GM21447 (cell line): ENCODE data around the gene FLAD1.

Experiments
- ATAC-seq: cut with Tn5 transposase; IDR thresholded peaks from one replicate; pipeline ENCODE4 v1.9.1; 2021; ENCODE audit not compliant: unreplicated experiment

Gene FLAD1

DNA sequence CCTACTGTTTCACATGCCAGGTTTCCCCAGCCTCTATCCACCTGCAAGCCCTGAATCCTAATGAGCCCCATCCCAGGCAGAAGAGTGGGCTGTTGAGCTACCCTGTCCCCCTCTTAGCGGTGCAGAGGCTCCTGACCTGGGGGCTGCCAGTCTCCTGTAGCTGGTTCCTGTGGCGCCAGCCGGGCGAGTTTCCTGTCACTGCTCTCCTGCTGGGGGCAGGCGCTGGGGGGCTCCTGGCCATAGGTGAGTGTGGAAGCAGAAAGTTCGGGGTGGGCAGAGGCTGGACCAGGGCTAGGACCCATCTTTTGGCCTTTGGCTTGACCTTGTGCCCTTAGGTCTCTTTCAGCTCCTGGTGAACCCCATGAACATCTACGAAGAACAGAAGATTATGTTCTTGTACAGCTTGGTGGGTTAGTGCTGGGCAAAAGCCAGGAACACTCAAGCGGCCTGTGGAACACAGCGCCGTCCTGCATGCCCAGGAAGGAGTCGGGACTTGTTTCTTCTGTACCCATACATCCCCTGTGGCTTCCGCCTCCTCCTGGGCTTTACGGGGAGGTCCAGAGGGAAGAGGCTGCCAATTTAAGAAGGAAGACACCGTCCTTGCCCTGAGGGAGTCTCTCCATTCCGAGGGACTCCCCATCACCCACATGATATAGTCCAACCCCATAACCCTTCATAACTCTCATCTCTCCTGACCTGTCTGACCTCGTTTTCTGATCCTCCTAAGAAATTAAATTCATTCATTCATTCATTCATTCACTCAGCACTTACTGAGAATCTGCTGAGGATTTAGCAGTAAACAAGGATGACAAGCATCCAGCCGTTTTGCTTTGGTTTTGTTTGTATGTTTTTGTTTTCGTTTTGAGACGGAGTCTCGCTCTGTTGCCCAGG is 51.4 kb downstream of the FLAD1 start:
- no peak for ATAC-seq

DNA sequence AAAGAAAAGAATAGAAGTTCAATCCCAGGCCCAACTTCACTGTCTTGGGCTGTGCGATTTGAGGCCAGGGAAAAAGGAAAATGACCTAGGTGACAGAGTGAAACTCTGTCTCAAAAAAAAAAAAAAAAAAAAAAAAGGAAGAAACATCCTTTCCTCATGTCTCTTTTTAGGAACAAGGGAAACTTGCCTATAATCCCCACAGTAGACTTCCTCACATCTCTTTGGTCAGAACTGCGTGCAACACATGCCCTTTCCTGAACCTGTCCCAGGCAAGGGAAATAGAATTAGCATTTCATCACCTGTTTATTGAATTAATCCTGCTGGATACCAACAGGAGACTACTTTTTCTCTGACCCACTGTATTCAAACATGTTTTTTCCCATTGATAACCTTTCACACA is 52.8 kb downstream of the FLAD1 start:
- ATAC-seq = no peak

DNA sequence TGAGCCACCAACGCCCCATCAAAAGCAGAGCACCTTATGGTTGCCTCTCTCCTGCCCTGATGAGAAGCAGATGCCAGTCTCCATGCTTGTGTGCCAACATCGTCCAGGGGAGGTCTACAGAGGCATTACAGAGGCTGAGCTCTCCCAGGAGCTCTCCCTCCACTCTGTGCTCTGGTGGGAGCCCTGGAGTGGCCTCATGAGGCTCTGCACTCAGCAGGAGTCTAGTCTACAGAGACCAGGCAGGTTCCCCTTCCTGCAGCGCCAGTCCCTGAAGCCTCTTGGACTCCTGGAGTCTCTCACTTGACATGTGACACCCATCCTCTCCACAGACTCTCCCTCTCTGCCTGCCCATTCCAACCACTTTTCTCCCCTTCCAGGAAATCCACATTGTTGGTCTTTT is 53.9 kb downstream of the FLAD1 start:
- no peak for ATAC-seq

DNA sequence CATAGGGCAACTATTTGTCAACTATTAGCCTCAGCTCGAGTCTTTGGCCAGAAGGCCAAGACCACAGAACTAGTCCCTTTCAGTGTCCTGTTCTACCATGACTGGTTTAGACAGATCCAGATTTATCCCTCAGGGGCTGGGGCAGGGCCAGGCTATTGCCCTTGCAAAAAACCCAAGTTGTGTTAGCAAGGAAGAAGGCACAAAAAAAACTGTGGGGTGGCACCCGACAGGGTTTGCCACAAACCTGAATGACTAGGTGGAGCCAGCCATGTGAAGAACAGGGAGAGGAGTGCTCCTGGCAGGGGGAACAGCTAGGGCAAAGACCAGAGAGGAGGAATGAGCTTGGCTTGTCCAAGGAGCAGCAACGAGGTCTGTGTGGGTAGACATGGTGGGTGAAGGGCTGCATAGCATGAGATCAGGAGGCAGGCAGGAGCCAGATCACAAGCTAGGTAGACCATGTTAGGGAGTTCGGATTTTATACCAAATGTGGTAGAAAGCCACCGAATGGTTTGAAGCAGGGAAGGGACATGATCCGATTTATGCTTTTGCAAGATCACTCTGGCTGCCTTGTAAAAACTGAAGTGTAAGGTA is 54.8 kb downstream of the FLAD1 start:
- ATAC-seq = no peak

DNA sequence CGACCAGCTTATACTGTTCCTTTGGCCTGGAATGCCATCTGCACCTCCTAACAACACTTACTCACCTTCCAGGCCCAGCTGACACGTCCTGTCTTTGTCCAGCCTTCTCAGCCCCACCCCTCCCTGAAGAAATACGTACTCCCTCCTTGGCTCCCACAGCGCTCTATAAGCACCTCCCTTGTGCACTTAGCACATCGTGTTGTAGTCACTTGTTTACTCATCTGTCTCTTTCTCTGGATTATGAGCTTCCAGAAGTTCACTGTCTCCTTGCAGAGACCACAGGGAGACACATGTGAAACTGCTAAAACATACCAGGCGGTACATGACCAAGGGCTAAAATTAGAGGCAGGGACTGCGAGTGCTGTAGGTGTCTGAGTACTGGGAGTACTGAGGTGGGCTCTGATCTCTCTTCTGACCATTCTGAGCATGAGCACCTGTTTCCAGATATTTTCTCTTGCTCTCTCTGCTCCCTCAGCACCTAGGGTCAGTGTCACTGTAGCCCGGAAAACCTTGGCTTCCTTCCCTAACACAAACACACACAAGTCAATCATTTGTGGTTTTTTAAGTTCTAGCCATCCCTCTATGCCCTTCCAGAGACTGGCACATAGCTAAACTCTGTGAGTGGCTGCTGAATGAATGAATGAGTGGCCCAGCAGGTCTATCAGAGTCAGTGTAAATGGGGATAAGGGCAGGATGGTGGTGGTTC is 55.6 kb downstream of the FLAD1 start:
- no peak for ATAC-seq

DNA sequence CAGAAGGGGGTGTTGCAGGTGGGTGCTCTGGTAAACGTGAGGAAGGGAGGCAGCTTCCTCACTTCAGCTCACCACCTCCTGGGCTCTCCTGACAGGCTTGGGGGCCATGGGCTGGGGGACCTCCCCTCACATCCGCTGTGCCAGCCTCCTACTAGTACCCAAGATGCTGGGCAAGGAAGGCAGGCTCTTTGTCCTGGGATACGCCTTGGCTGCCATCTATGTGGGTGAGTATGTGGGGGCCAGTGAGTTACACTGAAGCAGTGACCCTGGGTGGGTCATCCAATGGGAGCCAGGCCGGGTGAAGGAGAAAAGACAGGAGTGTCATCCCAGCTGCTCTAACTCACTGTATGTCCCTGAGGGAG is 56.1 kb downstream of the FLAD1 start:
- ATAC-seq = no peak

DNA sequence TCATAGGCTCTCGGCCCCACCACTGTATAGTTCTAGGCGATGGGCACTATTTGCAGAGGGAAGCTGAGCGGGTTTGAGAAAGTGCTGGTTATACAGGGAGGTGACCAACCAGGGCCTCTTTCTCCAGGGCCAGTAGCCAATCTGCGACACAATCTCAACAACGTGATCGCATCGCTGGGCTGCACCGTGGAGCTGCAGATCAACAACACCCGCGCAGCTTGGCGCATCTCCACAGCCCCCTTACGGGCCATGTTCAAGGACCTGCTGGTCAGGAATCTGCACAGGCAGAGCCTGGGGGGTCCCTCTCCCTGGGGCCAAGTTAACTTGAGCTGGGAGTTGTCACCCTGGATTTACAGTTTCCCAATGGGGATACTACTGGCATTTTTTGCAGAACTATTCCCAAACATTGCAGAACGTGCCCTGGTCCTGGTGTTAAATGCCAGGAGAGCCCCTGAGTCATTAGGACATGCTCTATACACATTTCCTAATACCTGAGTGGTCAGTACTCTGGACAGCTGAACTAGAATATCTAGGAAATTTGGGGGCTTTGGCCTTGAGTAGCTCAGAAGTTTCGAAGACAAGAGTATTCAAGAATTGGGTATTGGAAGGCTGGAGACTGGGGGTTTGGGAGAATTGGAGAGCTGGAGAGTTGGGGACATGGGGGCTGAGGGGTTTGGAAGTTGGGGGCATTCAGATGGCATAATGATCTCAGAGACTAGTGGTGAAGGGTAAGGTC is 57.4 kb downstream of the FLAD1 start:
- no peak for ATAC-seq
